Adipose tissue (tissue), 3 donors: ENCODE measurements around the gene OSBPL3. TPM values are rescaled to one million over a fixed set of nuclear protein-coding genes. Genes with fewer than 3 reads are reported as not detected.

Experiments
- H3K27ac ChIP-seq: one replicate; pipeline ENCODE4 v1.5.1; 2013; ENCODE audit warnings: low read depth, low read length
- WGBS, 3 donors: extraction: QIAGEN DNeasy Blood & Tissue Kit; methylation state at CpG; one replicate each; pipeline ENCODE4 v1.1.7; 2013; 5-methylcytosine and 5-hydroxymethylcytosine counted together
- polyA plus RNA-seq, 3 donors: library from polyadenylated mRNA; stranded (reverse); fragments of 200-250 nt; gene quantifications; one replicate each; pipeline ENCODE4 v1.2.3, GENCODE V29; 2013
- donor health status: healthy with polysubstance abuse.
- donor health status: Bipolar disorder and iron deficiency.
- donor health status: healthy.

OSBPL3 gene
- polyA plus RNA-seq, 3 donors, result 0.71 to 1.2 (median 0.79) TPM

- WGBS, 3 donors, result 94 to 97% (median 95%) methylated on average over 3 of the region's 3 CpGs
- no peak overlapping the region for H3K27ac ChIP-seq
Measured at GRCh38 chr7:24750441-24751055, 229.4 kb downstream of the OSBPL3 start.

GRCh38 chr7:24748521-24748920, 231.5 kb downstream of the OSBPL3 start:
- H3K27ac ChIP-seq, result no peak overlapping the region
- 75 to 99% (median 90%) methylated on average over 2 of the region's 2 CpGs for WGBS, 3 donors

Other genes starting within 250 kb of the OSBPL3 start
- gene GSDME, start 222.7 kb downstream of the OSBPL3 start, polyA plus RNA-seq, result 10 to 100 TPM in 1 of 3 donors, 1 to 10 TPM in 1, under 1 TPM in 1; 0.85 to 22.3 (median 5.0) TPM
- gene CYCS, start 145.1 kb upstream of the OSBPL3 start, polyA plus RNA-seq, result 100 to 1,000 TPM in 1 of 3 donors, 10 to 100 TPM in 2; 25.6 to 111 (median 93.9) TPM
- not detected for gene NPVF, start 248.3 kb upstream of the OSBPL3 start, polyA plus RNA-seq